Activated naive CD4-positive, alpha-beta T cell treated with anti-CD3 and anti-CD28 coated beads, Interleukin-2, amount 50 U/mL, for 16 hours (primary cell): ENCODE measurements around the gene ADAM12.
"Not testable (repeated sequence)": the region's sequence is repeated elsewhere in the genome, so short reads cannot be mapped to it uniquely, and the experiment has no call there.

Experiments
- DNase-seq: peaks from one replicate; pipeline ENCODE4 v3.0.0-alpha.2; 2020

ADAM12 gene

DNA sequence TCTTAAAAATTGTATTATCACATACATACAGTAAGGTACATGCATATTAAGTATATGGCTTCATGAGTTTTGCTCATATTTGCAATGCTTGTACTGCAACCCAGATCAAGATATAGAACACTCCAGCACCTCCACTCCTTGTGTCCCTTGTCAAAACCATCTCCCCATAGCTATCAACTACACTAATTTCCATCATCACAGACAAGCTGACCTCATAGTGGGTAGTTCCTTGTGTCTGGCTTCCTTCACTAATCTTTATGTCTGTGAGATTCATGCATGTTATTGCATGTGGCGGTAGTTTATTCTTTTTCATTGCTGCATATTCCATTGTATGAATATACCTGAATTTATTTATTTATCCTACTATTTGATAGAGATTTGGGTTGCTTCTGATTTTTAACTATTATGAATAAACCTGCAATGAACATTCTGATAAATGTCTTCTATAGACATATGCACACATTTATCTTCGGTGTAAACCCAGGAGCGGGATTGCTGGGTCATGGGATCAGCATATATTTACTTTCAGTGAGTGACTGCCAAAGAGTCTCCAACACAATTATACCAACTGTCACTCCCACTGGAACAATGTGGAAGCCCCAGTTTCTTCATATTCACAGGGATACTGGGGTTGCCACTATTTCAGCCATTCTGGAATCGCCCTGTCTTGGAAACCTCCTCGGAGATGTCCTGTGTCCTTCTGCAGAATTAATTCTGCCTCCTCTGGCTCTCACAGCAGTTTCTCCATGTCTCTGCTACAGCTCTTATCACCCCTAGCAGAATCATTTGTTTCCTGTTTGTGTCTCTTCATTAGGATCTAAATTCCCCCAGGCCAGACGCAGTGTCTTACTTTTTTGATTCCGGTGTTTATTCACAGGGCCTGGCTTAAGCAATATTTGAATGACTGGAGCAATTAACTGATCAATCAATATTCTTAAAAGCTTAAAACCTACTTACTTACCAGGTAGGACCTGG is 14.7 kb upstream of the ADAM12 start:
- DNase-seq, result no peak

DNA sequence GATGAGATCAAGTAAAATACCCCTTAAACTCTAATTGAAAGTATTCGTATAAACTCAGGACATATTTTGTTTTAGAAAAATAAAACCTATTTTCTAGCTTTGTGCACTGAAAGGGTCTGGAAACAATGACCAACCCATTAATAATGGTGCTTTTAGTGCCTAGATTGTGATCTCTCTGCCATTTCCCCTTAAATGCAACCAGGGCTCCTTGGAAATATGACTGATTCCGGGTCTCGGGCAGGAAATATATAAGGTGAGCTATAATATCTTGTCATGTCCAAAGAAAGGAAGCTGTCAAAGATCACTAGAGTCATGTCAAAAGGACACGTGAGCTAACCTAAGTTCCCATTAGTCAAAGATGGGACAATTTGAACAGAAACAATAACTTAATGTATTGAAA is 12.4 kb upstream of the ADAM12 start:
- DNase-seq, result no peak

DNA sequence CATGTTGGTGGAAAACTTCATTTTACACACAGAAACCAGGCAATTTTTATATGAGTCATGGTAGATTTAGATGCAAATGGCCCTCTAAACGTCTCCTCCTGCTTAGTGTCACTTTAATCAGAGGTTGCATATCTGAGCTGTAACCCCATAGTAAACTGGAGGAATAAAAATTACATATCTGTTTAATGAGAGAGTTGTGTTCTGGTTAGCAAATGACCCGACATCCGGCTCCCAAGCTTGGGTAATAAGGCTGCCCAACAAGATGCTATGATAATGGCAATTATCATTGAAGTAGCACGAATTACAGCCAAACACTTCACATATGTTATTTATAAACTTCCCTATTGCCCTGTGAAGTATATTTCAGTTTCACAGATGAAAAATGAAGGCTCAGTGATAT is 10.6 kb upstream of the ADAM12 start:
- no peak for DNase-seq

DNA sequence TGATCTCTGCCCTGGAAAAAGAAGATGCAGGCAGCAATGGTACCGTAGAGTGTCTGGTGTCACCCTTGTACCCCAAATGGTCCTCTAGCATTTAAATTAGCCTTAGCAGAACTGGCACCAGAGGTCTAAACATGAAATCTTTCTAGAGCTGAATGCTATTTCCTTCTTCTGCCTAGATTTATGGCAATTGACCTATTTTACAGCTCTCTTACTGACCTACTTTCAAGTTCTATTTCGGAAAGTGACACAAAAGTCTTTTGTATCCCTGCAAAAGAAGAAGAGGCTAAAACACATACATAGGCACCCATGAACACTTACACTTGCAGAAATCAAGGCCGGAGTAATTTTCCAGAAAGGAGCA is 10.1 kb upstream of the ADAM12 start:
- no peak for DNase-seq

DNA sequence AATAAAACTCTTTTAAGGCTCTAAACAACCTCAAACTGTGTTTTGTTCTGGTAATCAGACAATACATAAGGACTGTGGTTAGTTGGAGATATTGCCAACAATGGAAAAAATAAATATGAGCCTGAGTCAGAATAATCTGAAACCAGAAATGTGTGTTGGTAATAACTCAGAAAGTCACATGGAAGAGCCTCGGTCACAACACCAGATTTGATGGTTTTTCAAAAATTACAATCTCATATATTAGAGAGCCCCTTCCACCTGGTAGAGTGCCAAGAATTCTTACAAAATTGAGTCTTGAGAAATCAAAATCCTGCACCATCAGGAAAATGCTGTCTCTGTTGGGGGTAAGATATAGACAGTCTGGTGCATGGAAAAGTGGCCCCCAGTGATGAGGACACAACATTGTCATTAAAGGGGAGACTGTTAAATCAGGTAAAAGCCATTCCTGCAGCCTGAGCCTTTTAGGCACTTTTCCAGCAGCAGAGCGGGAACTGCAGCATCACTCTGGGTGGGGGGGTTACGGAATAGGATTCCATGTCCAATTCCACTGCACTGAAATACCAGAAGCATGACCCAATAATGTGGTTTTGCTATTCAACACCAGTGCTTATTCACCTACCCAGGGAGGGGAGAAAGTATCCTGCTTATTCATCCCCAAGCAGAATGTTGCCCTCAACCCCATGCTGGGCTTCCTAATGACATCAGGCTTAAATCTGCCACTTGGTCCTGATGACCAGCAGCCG is 9.5 kb upstream of the ADAM12 start:
- DNase-seq, result no peak

DNA sequence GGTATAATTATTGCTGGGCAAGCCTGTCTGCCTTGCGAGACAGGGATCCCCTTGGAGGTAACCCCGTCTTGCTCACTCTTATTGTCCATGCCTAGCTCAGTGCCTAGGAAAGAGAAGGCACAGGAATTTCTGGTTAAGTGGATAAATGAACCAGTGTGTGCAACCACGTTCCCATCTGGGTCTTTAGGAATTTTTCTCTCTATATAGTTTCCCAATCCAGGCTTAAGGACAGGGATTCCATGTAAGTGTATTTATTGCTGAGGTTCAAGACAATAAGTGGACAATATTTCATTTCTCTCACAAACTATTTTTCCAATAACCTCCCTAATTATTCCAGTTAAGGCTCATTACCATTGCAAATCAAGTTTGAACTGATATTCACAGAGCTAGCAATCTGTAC is 8.9 kb upstream of the ADAM12 start:
- DNase-seq, result no peak

DNA sequence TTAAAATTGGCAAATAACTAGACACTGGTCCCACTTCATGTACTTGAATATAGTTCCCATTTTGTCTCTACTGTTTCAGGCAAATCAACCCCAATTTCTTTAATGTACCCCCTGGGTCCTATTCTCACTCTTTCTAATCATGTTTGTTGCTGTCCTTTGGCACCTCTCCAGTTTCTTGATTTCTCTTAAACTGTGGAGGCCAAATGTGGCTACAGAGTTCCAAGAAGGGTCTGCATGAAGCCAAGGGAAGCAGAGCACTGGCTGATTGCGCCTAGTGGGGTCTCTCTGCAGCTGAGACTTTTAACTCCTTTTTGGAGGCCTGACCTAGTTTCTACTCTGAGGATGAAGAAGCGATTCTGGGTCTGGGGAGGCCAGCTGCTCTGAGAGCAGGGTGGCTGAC is 6.7 kb upstream of the ADAM12 start:
- DNase-seq, result no peak

DNA sequence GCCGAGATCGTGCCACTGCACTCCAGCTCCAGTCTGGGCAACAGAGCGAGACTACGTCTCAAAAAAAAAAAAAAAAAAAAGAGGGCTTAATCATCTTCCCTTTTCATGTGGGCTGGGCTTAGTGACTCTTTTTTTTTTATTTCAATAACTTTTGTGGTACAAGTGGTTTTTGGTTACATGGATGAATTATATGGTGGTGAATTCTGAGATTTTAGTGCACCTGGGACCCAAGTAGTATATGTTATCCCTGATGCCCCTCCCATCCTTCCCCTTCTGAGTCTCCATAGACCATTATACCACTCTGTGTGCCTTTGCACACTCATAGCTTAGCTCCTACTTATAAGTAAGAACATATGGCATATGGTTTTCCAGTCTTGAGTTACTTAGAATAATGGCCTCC is 4.8 kb upstream of the ADAM12 start:
- DNase-seq, result no peak

DNA sequence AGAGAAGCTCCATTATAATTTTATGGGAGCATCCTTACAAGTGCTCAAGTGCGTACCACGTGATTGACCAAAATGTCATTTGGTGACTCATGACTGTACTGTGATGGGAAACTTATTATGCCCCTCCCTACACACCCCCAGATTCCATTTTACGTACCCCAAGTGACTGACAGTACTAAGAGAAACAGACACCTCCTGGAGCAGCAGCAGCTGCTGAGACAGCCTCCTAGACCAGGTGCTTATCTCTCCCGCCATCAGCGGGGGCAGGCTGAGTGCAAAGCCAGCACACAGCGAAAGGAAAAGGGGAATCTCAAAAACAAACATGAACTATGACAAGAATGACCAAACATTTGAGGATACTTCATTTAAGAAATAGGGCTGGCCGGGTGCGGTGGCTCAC is 4.2 kb upstream of the ADAM12 start:
- no peak for DNase-seq

DNA sequence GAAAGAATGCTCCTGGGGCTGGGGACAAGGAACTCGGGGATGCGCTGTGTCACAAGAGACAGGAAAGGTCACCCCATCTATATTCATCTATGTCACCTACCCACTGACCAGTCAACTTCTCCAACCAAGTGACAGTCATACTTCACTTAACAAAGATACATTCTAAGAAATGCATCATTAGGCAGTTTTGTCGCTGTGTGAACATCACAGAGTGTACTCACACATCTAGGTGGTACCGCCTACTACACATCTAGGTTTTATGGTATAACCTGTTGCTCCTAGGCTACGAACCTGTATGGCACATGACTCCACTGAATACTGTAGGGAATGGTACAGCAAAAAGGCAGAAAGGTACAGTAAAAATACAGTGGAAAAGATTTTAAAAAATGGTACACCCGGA is 3.8 kb upstream of the ADAM12 start:
- DNase-seq, result no peak

DNA sequence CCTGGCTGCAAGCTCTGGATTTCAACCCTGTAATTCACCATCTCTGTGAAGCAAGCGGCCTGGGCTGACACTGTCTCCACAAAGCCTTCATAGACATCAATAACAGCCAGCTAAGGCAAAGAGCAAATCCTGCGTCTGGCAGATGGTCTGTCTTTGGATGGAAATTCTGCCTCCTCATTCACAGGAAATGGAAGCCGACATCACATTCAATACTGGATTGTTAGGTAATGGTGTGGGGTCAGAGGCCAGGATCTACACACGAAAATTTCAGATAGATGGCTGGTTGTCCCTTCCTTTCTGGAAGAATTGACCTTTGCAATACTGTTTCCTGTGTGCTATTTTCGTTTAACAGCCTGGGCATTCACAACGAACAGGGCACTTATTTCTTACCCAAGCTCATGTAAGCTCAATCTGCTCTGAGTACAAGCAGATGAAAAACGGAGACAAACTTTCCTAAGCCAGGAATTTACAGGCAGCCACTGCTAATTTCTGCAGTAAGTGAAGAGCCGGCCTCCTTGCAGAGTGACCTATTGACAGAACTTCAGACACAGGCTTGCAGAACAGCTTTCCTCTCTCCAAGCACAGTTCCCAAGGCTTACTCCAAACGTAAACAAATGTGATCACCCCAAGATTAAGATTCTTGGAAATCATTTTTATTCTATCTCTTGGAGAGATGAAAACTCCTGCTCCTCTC is 3.1 kb upstream of the ADAM12 start:
- DNase-seq, result no peak

DNA sequence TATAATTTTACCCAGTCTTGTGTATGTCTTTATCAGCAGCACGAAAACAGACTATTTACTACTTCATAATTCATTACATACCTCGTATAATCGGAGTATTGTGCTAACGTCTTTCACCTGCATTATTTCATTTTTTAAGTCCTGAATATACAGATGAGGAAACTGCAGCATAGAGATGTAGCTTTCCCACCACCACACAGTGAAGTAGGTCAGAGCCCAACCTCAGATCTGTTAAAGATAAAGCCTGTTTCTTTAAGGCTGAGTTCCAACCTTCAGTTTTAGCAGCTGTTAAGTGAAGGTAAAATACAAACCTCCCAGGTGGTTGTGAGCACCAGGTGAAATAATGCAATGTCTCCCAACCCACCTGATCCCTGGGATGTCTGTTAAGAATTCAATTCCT is 2.0 kb upstream of the ADAM12 start:
- no peak for DNase-seq

DNA sequence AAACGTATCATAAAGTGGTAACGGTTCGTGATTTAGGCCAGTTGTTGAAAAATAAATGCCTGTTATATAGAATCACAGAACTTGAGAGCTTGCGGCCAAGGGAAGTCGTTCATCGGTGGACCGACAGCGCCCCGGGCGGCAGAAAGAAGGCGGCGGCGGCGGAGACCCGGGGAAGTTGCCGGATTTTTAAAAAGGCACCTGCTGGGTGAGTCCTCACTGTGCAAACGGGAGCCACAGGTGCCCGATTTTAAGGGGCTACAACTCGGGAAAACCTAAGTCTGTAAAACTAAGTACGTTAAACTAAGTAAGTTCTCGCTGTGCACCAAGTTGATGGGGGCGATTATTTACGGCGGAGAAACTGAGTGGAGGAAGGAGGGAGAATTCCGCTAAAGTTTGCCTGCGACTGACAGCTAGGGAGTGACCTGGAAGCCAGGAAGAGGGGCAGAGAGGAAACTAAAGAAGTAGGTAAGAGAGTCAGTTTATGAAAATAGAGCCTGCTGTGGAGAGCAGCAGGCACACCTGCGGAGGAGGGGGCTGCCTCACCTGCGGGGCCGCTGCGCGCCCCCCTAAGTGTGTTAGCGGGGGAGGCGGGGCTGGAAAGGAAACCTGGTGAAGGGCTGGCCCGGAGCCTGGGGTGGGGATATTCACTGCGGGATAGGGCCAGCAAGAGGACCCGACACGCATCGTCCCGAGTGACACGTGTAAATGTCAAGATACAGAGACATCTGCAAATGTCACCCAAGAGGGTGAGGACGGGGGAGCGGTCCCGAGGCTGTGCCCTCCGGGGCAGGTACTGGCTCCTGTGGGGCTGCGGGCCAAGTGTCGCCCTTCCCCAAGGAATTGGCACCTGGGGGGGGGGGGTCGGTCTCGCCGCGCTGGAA is 996 bp downstream of the ADAM12 start:
- DNase-seq, result no peak

DNA sequence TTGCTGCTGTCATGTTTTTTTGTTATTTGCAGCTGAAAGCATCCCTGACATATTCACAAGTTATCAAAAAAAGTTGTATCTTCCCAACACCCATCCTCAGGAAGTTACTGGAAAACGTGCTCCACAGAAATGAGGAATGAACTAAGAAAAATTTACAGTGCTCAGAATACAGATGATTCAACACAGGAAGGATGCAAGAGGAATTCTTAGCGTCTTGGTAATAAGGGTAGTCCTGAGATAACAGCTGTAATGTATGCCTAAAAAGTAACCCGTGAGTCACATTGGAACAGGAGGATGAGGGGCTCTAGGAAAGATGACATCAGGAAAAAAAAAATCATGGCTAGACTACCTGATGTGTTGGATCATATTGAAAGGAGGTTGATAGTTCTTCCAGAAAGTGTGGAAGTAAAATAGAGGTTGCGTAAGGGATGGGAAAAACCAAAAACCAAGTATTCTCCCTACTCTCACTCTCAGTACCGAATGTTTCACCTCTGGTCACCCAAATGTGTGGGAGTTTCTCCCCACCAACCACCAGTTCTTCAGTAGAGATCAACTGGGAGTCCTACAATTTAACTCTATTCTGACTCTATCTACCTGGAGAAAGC is 3.9 kb downstream of the ADAM12 start:
- no peak for DNase-seq

DNA sequence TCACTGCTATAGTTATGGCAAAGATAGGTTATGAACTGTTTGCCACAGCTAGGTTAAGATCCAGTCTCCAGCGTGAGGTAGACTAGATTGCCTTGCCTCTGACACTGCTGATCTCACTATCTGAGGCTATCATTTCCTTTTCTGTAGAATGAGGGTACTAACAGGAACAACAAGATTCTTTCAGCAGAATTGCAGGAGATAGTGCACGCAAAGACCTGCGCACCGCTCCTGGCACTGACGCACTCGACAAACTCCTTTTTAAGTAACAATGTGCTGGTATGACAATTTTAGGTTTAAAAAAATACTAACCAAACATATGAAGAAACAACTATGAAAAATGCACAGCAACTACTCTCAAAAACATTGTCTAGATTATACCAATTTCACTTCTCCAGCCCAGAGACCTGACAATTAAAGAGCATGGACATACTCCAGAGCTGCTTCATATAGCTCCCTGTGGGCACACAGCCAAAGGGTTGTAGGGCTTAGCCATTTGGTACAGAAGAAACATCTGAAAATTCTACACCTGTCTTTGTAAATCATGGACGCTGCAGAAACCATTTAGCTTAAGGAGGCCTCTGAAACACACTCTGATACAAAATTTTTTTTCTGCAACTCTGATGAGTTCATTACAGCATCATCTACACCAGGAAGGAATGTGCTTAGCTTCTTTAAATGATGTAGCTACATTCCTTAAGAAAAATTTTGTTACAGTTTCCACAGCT is 7.8 kb downstream of the ADAM12 start:
- no peak for DNase-seq

DNA sequence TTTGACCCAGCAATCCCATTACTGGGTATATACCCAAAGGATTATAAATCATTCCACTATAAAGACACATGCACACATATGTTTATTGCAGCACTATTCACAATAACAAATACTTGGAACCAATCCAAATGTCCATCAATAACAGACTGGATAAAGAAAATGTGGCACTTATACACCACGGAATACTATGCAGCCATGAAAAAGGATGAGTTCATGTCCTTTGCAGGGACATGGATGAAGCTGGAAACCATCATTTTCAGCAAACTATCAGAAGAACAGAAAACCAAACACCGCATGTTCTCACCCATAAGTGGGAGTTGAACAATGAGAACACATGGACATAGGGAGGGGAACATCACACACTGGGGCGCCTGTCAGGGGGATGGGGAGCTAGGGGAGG is 9.1 kb downstream of the ADAM12 start:
- not testable (repeated sequence) for DNase-seq

DNA sequence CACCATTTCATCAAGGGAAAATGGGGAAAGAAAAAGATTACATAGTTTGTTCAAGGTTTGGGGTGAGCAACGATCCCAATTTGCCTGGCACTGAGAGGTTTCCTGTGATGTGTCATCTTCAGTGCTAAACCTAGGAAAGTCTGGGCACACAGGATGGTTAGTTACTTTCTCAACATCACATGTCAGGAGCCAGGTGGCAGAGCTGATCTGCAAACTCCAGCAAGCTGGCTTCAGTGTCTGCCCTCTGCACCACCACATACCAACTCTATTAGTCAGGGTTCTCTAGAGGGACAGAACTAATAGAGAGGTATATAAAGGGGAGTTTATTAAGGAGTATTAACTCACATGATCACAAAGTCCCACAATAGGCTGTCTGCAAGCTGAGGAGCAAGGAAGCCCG is 11.3 kb downstream of the ADAM12 start:
- no peak for DNase-seq

DNA sequence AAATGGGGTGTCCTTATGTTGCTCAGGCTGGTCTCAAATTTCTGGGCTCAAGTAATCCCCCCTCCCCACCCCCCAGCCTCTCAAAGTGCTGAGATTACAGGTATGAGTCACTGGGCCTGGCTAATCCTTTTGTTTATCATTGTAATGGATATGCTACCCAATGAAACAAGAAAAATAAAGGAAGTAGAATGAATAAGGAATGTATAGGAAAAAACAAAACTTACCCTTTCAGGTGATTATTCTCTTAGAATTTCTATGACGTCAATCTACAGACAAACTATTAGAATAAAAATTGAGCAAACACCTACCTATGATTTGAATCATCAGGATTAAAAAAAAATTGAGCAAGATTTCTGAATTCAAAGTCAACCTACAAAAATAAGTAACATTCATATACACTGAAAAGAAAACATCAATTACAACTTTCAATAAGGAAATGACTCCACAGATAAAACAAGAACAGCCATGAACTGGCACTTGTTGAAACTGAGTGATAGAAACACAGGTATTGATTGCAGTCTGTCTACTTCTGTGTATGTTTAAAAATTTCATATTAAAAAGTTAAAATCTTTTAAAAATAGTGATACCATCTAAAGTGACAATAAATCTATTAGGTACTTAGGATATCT is 12.2 kb downstream of the ADAM12 start:
- DNase-seq, result no peak

DNA sequence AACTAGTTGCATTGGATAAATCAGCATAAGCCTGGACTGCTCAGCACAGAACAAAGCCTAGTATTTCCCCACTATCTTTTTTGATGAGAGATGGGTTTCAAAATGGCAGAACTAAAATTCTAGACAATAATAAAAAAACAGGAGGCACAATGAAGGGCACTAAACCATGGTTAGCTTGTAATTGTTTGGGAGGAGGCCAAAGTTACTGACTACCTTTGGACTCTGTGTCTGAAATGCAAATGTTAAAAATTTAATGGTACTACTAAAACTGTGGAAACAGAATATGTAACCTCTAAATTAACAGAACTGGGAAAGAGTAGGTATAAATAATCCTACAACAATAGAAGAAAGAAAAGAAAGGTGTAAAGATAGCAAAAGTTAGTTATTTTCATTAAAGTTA is 13.0 kb downstream of the ADAM12 start:
- DNase-seq, result no peak

DNA sequence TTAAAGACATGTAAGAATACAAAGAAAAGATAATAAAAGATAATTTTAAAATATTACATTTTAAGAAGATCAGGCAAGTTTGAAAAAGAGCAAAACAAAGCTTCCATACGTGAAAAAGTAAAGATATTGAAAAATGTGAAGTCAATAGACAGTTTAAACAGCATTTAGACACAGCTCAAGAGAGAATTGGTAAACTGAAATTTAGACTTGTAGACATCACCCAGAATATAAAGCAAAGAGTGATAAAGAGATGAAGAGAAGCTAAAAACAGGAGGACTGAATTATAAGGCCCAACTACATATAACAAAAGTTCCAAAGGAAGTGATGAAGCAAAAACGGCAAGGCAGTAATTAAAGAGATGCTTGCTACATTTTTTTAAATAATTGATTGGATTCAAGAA is 13.8 kb downstream of the ADAM12 start:
- no peak for DNase-seq

DNA sequence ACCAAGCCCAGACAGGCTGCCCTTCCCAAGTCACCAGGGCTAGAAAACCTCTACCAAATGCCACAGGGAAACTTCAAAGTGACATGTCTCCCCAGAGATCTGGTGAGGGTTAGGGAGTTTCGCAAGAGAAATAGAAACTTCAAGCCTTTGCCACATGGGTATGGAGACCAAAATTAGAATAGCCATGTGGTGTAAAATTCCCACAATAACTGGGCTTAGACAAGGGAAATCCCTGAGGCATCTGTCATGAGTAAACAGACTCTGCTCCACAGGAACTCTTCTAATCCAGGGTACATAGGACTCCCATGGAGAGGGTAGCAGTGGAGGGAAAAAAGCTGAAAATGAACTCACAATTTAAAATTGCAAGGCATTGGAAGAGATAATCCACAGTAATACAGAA is 14.3 kb downstream of the ADAM12 start:
- DNase-seq, result no peak
